GM13976 (cell line): Measurements from ENCODE around the gene USF2.

Experiments
- DNase-seq: peaks from one replicate; pipeline ENCODE4 v3.0.0; 2012; ENCODE audit warnings: low spot score
- in situ Hi-C: fragments of 300-500 bp; cut with MboI; formaldehyde crosslinking; loops from one replicate; pipeline ENCODE4 v1.12.0; 2022; ENCODE audit warnings: low sequenced_read_pairs, mixed read lengths, inconsistent platforms; ENCODE audit not compliant: unreplicated experiment
- TF ChIP-seq, protein P1 (sequence below): IDR thresholded peaks from 2 replicates; pipeline ENCODE4 v1.5.1; 2012; ENCODE audit warnings: borderline replicate concordance, mild to moderate bottlenecking; ENCODE audit not compliant: insufficient read depth; ENCODE audit errors: extremely low read depth, missing control alignments, control extremely low read depth

USF2 gene

GRCh38 chr19:35329323-35329722, 60.6 kb downstream of the USF2 start:
- TF ChIP-seq, protein P1, sequence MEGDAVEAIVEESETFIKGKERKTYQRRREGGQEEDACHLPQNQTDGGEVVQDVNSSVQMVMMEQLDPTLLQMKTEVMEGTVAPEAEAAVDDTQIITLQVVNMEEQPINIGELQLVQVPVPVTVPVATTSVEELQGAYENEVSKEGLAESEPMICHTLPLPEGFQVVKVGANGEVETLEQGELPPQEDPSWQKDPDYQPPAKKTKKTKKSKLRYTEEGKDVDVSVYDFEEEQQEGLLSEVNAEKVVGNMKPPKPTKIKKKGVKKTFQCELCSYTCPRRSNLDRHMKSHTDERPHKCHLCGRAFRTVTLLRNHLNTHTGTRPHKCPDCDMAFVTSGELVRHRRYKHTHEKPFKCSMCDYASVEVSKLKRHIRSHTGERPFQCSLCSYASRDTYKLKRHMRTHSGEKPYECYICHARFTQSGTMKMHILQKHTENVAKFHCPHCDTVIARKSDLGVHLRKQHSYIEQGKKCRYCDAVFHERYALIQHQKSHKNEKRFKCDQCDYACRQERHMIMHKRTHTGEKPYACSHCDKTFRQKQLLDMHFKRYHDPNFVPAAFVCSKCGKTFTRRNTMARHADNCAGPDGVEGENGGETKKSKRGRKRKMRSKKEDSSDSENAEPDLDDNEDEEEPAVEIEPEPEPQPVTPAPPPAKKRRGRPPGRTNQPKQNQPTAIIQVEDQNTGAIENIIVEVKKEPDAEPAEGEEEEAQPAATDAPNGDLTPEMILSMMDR: no peak
- in situ Hi-C loops: no loop called here
- no peak for DNase-seq
